Caco-2 (cell line): ENCODE data around the gene APLN. TPM values are rescaled to one million over a fixed set of nuclear protein-coding genes. Genes with fewer than 3 reads are reported as not detected.

Experiments used
- BruUV-seq: library from RNA; stranded (reverse); fragments of 400-500 nt; replicated peaks from 2 replicates; lab custom pipeline; 2021; lab: Mats Ljungman, UMichigan
- CTCF ChIA-PET: fragments of 300-600 bp; sonication (Branson Sonifier 250); formaldehyde crosslinking; loops from one replicate; lab custom pipeline; 2022; ENCODE audit warnings: antibody characterized with exemption; lab: Charles Lee
- POLR2A ChIA-PET: fragments of 300-600 bp; sonication (Branson Sonifier 250); formaldehyde crosslinking; loops from one replicate; lab custom pipeline; 2022; ENCODE audit warnings: antibody characterized with exemption; lab: Charles Lee
- DNase-seq, 2 experiments: peaks; one replicate each; pipeline versions ENCODE4 v3.0.0 to v3.0.0-alpha.2; 2020 to 2022
- H3K27me3 ChIP-seq: replicated peaks from 2 replicates; pipeline ENCODE4 v1.6.0; 2011; ENCODE audit warnings: low read length; ENCODE audit not compliant: control insufficient read depth, insufficient read depth
- H3K36me3 ChIP-seq: 2 replicates; pipeline ENCODE4 v1.5.1; 2011; ENCODE audit warnings: low read length; ENCODE audit not compliant: control insufficient read depth, insufficient read depth
- H3K4me1 ChIP-seq: fragments of 250-450 bp; sonication (Bioruptor Pico); 2 replicates; pipeline ENCODE4 v1.5.1; 2020; ENCODE audit warnings: mild to moderate bottlenecking
- H3K4me3 ChIP-seq: 2 replicates; pipeline ENCODE4 v1.5.1; 2011; ENCODE audit warnings: low read depth, mild to moderate bottlenecking, control low read depth, low read length
- H3K9me3 ChIP-seq: fragments of 250-450 bp; sonication (Bioruptor Pico); 2 replicates; pipeline ENCODE4 v1.5.1; 2020; ENCODE audit warnings: mild to moderate bottlenecking, moderate library complexity
- H3K27ac Mint-ChIP-seq: one replicate; pipeline ENCODE4 v1.8.0; 2022; ENCODE audit warnings: mixed read lengths; ENCODE audit not compliant: unreplicated experiment
- H3K27me3 Mint-ChIP-seq: one replicate; pipeline ENCODE4 v1.8.0; 2022; ENCODE audit warnings: mixed read lengths; ENCODE audit not compliant: insufficient read depth, unreplicated experiment
- H3K36me3 Mint-ChIP-seq: one replicate; pipeline ENCODE4 v1.8.0; 2022; ENCODE audit warnings: mild to moderate bottlenecking, mixed read lengths; ENCODE audit not compliant: insufficient read depth, unreplicated experiment
- H3K4me1 Mint-ChIP-seq: one replicate; pipeline ENCODE4 v1.8.0; 2022; ENCODE audit warnings: low read depth, mixed read lengths; ENCODE audit not compliant: unreplicated experiment
- H3K4me3 Mint-ChIP-seq: one replicate; pipeline ENCODE4 v1.8.0; 2022; ENCODE audit warnings: mild to moderate bottlenecking, moderate library complexity, mixed read lengths; ENCODE audit not compliant: unreplicated experiment
- H3K9me3 Mint-ChIP-seq: one replicate; pipeline ENCODE4 v1.8.0; 2022; ENCODE audit warnings: mixed read lengths; ENCODE audit not compliant: unreplicated experiment
- intact Hi-C: fragments of 100-400 bp; cut with micrococcal nuclease; formaldehyde crosslinking; loops from one replicate; pipeline ENCODE4 v1.10.0; 2022; ENCODE audit not compliant: unreplicated experiment
- total RNA-seq: library from RNA; stranded (reverse); gene quantifications from 2 replicates; pipeline ENCODE4 v1.2.3, GENCODE V29; 2022
- TF ChIP-seq, protein P1 (sequence below), 2 experiments: fragments of 200-600 bp in 1 of 2; IDR thresholded peaks; 1 replicate in 1 of 2; 2 replicates in 1 of 2; pipeline versions ENCODE4 v1.5.1 to v1.8.0; 2011 to 2022; ENCODE audit warnings: antibody characterized with exemption in 1 of 2, control low read depth in 1 of 2, inconsistent platforms in 1 of 2, low read depth in 1 of 2, low read length in 1 of 2, mild to moderate bottlenecking in 1 of 2, moderate library complexity in 1 of 2; ENCODE audit not compliant: insufficient read depth in 1 of 2, severe bottlenecking in 1 of 2, unreplicated experiment in 1 of 2

The APLN gene
- total RNA-seq, 1 experiment from 2014 or later = 0.20 TPM

DNA sequence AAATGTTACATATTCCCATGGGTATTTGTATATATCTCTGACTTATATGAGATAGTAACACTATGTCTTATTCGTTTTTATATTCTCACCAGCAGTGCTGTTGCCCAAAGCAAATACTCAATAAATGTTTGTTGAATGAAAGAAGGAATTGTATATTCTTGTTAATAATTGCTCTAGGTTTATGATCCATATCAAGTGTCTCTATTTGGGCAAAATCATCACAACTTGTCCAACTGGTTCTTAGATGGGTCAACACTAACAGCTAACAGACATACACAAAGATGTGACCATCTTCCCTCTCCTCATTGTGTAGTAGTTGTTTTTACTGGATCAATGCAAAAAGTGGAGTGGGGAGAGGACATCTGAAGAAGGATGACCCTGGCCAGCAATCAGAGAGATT is 6.6 kb upstream of the APLN start:
- peaks cover 5% of the 10 kb centered on the region for H3K4me1 Mint-ChIP-seq

DNA sequence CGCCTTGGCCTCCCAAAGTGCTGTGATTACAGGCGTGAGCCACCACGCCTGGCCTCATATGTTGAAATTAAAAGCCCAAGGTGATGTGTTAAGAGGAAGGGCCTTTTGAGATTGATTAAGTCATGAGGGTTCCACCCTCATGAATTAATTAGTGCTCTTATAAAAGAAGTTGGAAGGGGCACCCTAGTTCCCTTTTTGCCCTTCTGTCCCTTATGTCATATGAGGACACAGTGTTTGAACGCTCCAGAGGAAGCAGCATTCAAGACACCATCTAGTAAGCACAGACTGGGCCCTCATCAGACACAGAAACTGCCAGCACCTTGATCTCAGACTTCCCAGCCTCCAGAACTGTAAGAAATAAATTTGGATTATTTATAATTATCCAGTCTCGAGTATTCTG is 5.1 kb upstream of the APLN start:
- Histone ChIP-seq H3K4me3 (no peak overlapping the region), H3K27me3 (no peaks in the 10 kb centered on the region), H3K9me3 (no peaks in the 10 kb centered on the region), H3K4me1 (no peaks in the 10 kb centered on the region; the same call in 1 of the 2 replicates), H3K36me3 (no peaks in the 10 kb centered on the region)
- ChIA-PET POLR2A (no interaction called here), CTCF (no interaction called here)
- Mint-ChIP-seq H3K4me1 (no peaks in the 10 kb centered on the region), H3K36me3 (no peaks in the 10 kb centered on the region), H3K27me3 (no peaks in the 10 kb centered on the region), H3K4me3 (no peak overlapping the region), H3K27ac (no peak overlapping the region), H3K9me3 (no peaks in the 10 kb centered on the region)
- TF ChIP-seq, protein P1, sequence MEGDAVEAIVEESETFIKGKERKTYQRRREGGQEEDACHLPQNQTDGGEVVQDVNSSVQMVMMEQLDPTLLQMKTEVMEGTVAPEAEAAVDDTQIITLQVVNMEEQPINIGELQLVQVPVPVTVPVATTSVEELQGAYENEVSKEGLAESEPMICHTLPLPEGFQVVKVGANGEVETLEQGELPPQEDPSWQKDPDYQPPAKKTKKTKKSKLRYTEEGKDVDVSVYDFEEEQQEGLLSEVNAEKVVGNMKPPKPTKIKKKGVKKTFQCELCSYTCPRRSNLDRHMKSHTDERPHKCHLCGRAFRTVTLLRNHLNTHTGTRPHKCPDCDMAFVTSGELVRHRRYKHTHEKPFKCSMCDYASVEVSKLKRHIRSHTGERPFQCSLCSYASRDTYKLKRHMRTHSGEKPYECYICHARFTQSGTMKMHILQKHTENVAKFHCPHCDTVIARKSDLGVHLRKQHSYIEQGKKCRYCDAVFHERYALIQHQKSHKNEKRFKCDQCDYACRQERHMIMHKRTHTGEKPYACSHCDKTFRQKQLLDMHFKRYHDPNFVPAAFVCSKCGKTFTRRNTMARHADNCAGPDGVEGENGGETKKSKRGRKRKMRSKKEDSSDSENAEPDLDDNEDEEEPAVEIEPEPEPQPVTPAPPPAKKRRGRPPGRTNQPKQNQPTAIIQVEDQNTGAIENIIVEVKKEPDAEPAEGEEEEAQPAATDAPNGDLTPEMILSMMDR (IDR thresholded peaks at IDR 0.05; ENCODE audit: insufficient read depth in 1 of 2, low read depth in 1 of 2, low read length in 1 of 2, severe bottlenecking in 1 of 2, unreplicated experiment in 1 of 2) = no peak
- no peak for DNase-seq
- intact Hi-C loops = loop anchor here (2.0 kb wide), 1 partner anchor 17 kb away; no protein-coding TSS in a partner anchor
- no TSS peak for BruUV-seq

More for the DNA sequence above, 6.6 kb upstream of the APLN start:
- no TSS peak for BruUV-seq
- H3K36me3 ChIP-seq = no peaks in the 10 kb centered on the region
- H3K36me3 Mint-ChIP-seq = no peaks in the 10 kb centered on the region
- intact Hi-C loops = loop anchor here (2.0 kb wide), 1 partner anchor 15 kb away; no protein-coding TSS in a partner anchor
- H3K4me1 ChIP-seq = peaks cover 7% of the 10 kb centered on the region
- DNase-seq = no peak
- H3K27me3 ChIP-seq = no peaks in the 10 kb centered on the region
- CTCF ChIA-PET = no interaction called here
- no peaks in the 10 kb centered on the region for H3K27me3 Mint-ChIP-seq
- H3K9me3 ChIP-seq = no peaks in the 10 kb centered on the region
- TF ChIP-seq, protein P1 (IDR thresholded peaks at IDR 0.05; ENCODE audit: insufficient read depth in 1 of 2, low read depth in 1 of 2, low read length in 1 of 2, severe bottlenecking in 1 of 2, unreplicated experiment in 1 of 2) = no peak
- H3K9me3 Mint-ChIP-seq = no peaks in the 10 kb centered on the region
- POLR2A ChIA-PET = no interaction called here
- no peak overlapping the region for H3K4me3 ChIP-seq
- H3K27ac Mint-ChIP-seq = no peak overlapping the region
- no peak overlapping the region for H3K4me3 Mint-ChIP-seq

DNA sequence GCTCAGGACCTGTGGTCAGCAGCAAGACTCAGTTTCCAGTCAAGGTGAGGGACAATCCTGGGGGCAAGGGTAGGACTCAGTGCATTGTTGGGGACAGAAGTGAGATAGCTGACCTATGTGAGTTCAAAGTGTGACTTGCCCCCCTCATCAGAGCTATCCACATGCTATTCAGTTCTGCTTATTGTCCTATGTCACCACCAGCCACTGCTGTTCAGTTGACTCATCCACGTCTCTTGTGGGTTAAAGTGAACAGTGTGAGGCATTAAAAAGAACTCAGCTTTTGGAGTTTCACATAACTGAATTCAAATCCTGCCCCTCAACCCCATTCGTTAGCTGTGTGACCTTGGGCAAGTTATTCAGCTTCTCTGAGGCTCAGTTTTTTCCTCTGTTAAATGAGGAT is 4.4 kb upstream of the APLN start:
- H3K27me3 ChIP-seq = no peaks in the 10 kb centered on the region
- intact Hi-C loops = no loop called here
- H3K36me3 ChIP-seq = no peaks in the 10 kb centered on the region
- H3K4me3 ChIP-seq = no peak overlapping the region
- no peaks in the 10 kb centered on the region for H3K36me3 Mint-ChIP-seq
- TF ChIP-seq, protein P1 (IDR thresholded peaks at IDR 0.05; ENCODE audit: insufficient read depth in 1 of 2, low read depth in 1 of 2, low read length in 1 of 2, severe bottlenecking in 1 of 2, unreplicated experiment in 1 of 2) = no peak
- H3K27me3 Mint-ChIP-seq = no peaks in the 10 kb centered on the region
- H3K9me3 ChIP-seq = no peaks in the 10 kb centered on the region
- H3K4me1 Mint-ChIP-seq = no peaks in the 10 kb centered on the region
- H3K27ac Mint-ChIP-seq = no peak overlapping the region
- CTCF ChIA-PET = no interaction called here
- POLR2A ChIA-PET = no interaction called here
- H3K4me3 Mint-ChIP-seq = no peak overlapping the region
- H3K9me3 Mint-ChIP-seq = no peaks in the 10 kb centered on the region
- BruUV-seq = no TSS peak
- no peaks in the 10 kb centered on the region; the same call in 1 of the 2 replicates for H3K4me1 ChIP-seq
- no peak for DNase-seq
